H1 (cell line): Measurements from ENCODE around the gene PPARGC1A. TPM values are rescaled to one million over a fixed set of nuclear protein-coding genes. Genes with fewer than 3 reads are reported as not detected.

ENCODE experiments used
- CTCF ChIA-PET: fragments of 300-600 bp; sonication (Branson Sonifier 250); formaldehyde crosslinking; loops from one replicate; lab custom pipeline; 2021; ENCODE audit not compliant: partially characterized antibody; lab: Charles Lee
- POLR2A ChIA-PET: fragments of 300-600 bp; sonication (Branson Sonifier 250); formaldehyde crosslinking; loops from one replicate; lab custom pipeline; 2021; ENCODE audit warnings: inconsistent platforms; ENCODE audit not compliant: partially characterized antibody; lab: Charles Lee
- DNase-seq, 2 experiments: peaks; one replicate each; pipeline versions ENCODE4 v3.0.0 to v3.0.0-alpha.2; 2010 to 2022; ENCODE audit warnings: low spot score in 2 of 2, low read depth in 1 of 2, mixed read lengths in 1 of 2
- FAIRE-seq: peaks from 2 replicates; lab custom pipeline; 2011; peaks lifted over from hg19 to GRCh38; lab: Jason Lieb, UNC
- H2AFZ ChIP-seq: 2 replicates; pipeline ENCODE4 v1.8.1; 2012; ENCODE audit warnings: low read length, inconsistent platforms
- H2AK5ac ChIP-seq: 2 replicates; pipeline ENCODE4 v1.6.1; 2013; ENCODE audit warnings: low read depth, low read length
- H2BK120ac ChIP-seq: replicated peaks from 2 replicates; pipeline ENCODE3; 2013; ENCODE audit warnings: low read depth, low read length, inconsistent platforms
- H2BK12ac ChIP-seq: 2 replicates; pipeline ENCODE4 v1.6.1; 2013; ENCODE audit warnings: low read depth, low read length
- H2BK15ac ChIP-seq: 2 replicates; pipeline ENCODE4 v1.6.1; 2013; ENCODE audit warnings: low read length
- H2BK20ac ChIP-seq: 2 replicates; pipeline ENCODE4 v1.6.1; 2013; ENCODE audit warnings: low read length
- H2BK5ac ChIP-seq: 2 replicates; pipeline ENCODE4 v1.6.1; 2013; ENCODE audit warnings: low read depth, low read length
- H3K14ac ChIP-seq: 2 replicates; pipeline ENCODE4 v1.6.1; 2013; ENCODE audit warnings: inconsistent platforms; ENCODE audit not compliant: insufficient read length
- H3K18ac ChIP-seq: 2 replicates; pipeline ENCODE4 v1.6.1; 2013; ENCODE audit warnings: low read length; ENCODE audit errors: extremely low read depth
- H3K23ac ChIP-seq: 2 replicates; pipeline ENCODE4 v1.6.1; 2013; ENCODE audit warnings: inconsistent platforms; ENCODE audit not compliant: insufficient read length
- H3K23me2 ChIP-seq: 2 replicates; pipeline ENCODE4 v1.6.1; 2013; ENCODE audit warnings: low read depth, low read length
- H3K27ac ChIP-seq: 2 replicates; pipeline ENCODE4 v1.6.1; 2011; ENCODE audit warnings: low read depth, low read length, inconsistent platforms
- H3K27me3 ChIP-seq, 4 experiments: replicated peaks in 1 of 4; 1 replicate in 1 of 4; 2 replicates in 3 of 4; pipeline versions ENCODE4 v1.6.1 to v1.8.1; 2011 to 2013; ENCODE audit warnings: low read length in 3 of 4, mild to moderate bottlenecking in 3 of 4, inconsistent platforms in 2 of 4, mixed read lengths in 2 of 4, moderate library complexity in 1 of 4; ENCODE audit not compliant: control insufficient read depth in 3 of 4, insufficient read depth in 3 of 4; ENCODE audit errors: extremely low read depth in 1 of 4
- H3K36me3 ChIP-seq, 4 experiments: 2 replicates each; pipeline versions ENCODE4 v1.6.1 to v1.8.1; 2011 to 2013; ENCODE audit warnings: mild to moderate bottlenecking in 4 of 4, low read length in 3 of 4, moderate library complexity in 2 of 4, control low read depth in 1 of 4, inconsistent platforms in 1 of 4; ENCODE audit not compliant: insufficient read depth in 4 of 4, control insufficient read depth in 2 of 4
- H3K4ac ChIP-seq: replicated peaks from 2 replicates; pipeline ENCODE3; 2013; ENCODE audit warnings: low read length, low read depth, mixed read lengths, inconsistent platforms; ENCODE audit not compliant: insufficient read length
- H3K4me1 ChIP-seq, 4 experiments: replicated peaks in 1 of 4; 1 replicate in 1 of 4; 2 replicates in 3 of 4; pipeline versions ENCODE4 v1.6.1 to v1.8.1; 2011 to 2013; ENCODE audit warnings: low read length in 3 of 4, inconsistent platforms in 2 of 4, mixed read lengths in 1 of 4; ENCODE audit not compliant: insufficient read depth in 4 of 4, control insufficient read depth in 3 of 4
- H3K4me2 ChIP-seq, 2 experiments: 2 replicates each; pipeline versions ENCODE4 v1.6.1 to v1.8.1; 2011 to 2013; ENCODE audit warnings: low read depth in 2 of 2, low read length in 2 of 2, control low read depth in 1 of 2, inconsistent platforms in 1 of 2, mild to moderate bottlenecking in 1 of 2; ENCODE audit not compliant: insufficient read depth in 1 of 2
- H3K4me3 ChIP-seq, 4 experiments: fragments of 200-600, 300-600 bp in 1 of 4; sonication (generic), shearing (Covaris generic), sonication (Bioruptor Twin) in 1 of 4; 2 replicates each; pipeline versions ENCODE4 v1.5.1 to v1.8.1; 2011 to 2016; ENCODE audit warnings: low read length in 4 of 4, low read depth in 3 of 4, control low read depth in 2 of 4, inconsistent platforms in 2 of 4, mild to moderate bottlenecking in 2 of 4, mixed read lengths in 1 of 4, moderate library complexity in 1 of 4; ENCODE audit not compliant: insufficient read depth in 2 of 4; ENCODE audit errors: extremely low read depth in 1 of 4
- H3K56ac ChIP-seq: replicated peaks from 2 replicates; pipeline ENCODE3; 2013; ENCODE audit warnings: low read depth, mild to moderate bottlenecking, mixed read lengths, low read length, inconsistent platforms; ENCODE audit not compliant: insufficient read length
- H3K79me1 ChIP-seq: 2 replicates; pipeline ENCODE4 v1.6.1; 2013; ENCODE audit warnings: low read depth, low read length, control low read depth
- H3K79me2 ChIP-seq, 2 experiments: 2 replicates each; pipeline versions ENCODE4 v1.6.1 to v1.8.1; 2012 to 2013; ENCODE audit warnings: low read length in 2 of 2, mild to moderate bottlenecking in 2 of 2, inconsistent platforms in 1 of 2; ENCODE audit not compliant: insufficient read depth in 2 of 2, control insufficient read depth in 1 of 2
- H3K9ac ChIP-seq, 4 experiments: replicated peaks in 1 of 4; 1 replicate in 1 of 4; 2 replicates in 3 of 4; pipeline versions ENCODE4 v1.6.1 to v1.8.1; 2011 to 2013; ENCODE audit warnings: low read depth in 3 of 4, low read length in 3 of 4, control low read depth in 2 of 4, mild to moderate bottlenecking in 2 of 4, moderate library complexity in 2 of 4, inconsistent platforms in 1 of 4; ENCODE audit errors: extremely low read depth in 1 of 4
- H3K9me3 ChIP-seq, 2 experiments: 2 replicates each; pipeline versions ENCODE4 v1.6.1 to v1.8.1; 2012 to 2013; ENCODE audit warnings: mild to moderate bottlenecking in 2 of 2, moderate library complexity in 2 of 2, control low read depth in 1 of 2, inconsistent platforms in 1 of 2, low read depth in 1 of 2, low read length in 1 of 2, mixed read lengths in 1 of 2; ENCODE audit not compliant: insufficient read depth in 2 of 2
- H4K20me1 ChIP-seq, 2 experiments: replicated peaks in 1 of 2; 2 replicates each; pipeline versions ENCODE3 to v1.8.1; 2011 to 2013; ENCODE audit warnings: inconsistent platforms in 2 of 2, low read length in 2 of 2, mild to moderate bottlenecking in 1 of 2; ENCODE audit not compliant: insufficient read depth in 2 of 2, control insufficient read depth in 1 of 2
- H4K5ac ChIP-seq: 2 replicates; pipeline ENCODE4 v1.6.1; 2013; ENCODE audit warnings: low read length, low read depth, mixed read lengths, inconsistent platforms; ENCODE audit not compliant: insufficient read length
- H4K8ac ChIP-seq: 2 replicates; pipeline ENCODE4 v1.8.0; 2013; ENCODE audit warnings: mild to moderate bottlenecking, moderate library complexity, low read length, inconsistent platforms; ENCODE audit not compliant: insufficient read depth; ENCODE audit errors: extremely low read depth
- H4K91ac ChIP-seq: replicated peaks from 2 replicates; pipeline ENCODE3; 2013; ENCODE audit warnings: low read length, mixed read lengths, inconsistent platforms; ENCODE audit not compliant: insufficient read length
- ATF2 ChIP-seq: IDR thresholded peaks from 2 replicates; pipeline ENCODE4 v1.6.1; 2012; ENCODE audit warnings: low read length, inconsistent platforms
- ATF3 ChIP-seq: IDR thresholded peaks from 2 replicates; pipeline ENCODE4 v1.6.1; 2011; ENCODE audit warnings: low read depth, mild to moderate bottlenecking, low read length; ENCODE audit not compliant: insufficient read depth
- CHD1 ChIP-seq: IDR thresholded peaks from 2 replicates; pipeline ENCODE4 v1.6.1; 2012; ENCODE audit warnings: low read depth, low read length, improper control_type of control experiment
- JUN ChIP-seq: IDR thresholded peaks from 2 replicates; pipeline ENCODE4 v1.6.1; 2011; ENCODE audit warnings: low read depth, mild to moderate bottlenecking, improper control_type of control experiment, low read length
- KDM4A ChIP-seq: IDR thresholded peaks from one replicate; pipeline ENCODE4 v1.7.1; 2012; ENCODE audit warnings: low read depth, mild to moderate bottlenecking, moderate library complexity, low read length, inconsistent platforms; ENCODE audit not compliant: severe bottlenecking
- MAX ChIP-seq: IDR thresholded peaks from 2 replicates; pipeline ENCODE4 v1.6.1; 2012; ENCODE audit warnings: inconsistent platforms
- POLR2AphosphoS5 ChIP-seq: IDR thresholded peaks from 2 replicates; pipeline ENCODE4 v1.6.1; 2011; ENCODE audit warnings: low read depth, low read length
- SAP30 ChIP-seq: fragments of 300-600 bp; sonication (generic); IDR thresholded peaks from 2 replicates; pipeline ENCODE4 v1.7.1; 2012; ENCODE audit warnings: low read length, moderate library complexity, mild to moderate bottlenecking, inconsistent platforms; ENCODE audit not compliant: insufficient read depth, insufficient replicate concordance
- SP1 ChIP-seq: IDR thresholded peaks from 2 replicates; pipeline ENCODE4 v1.6.1; 2011; ENCODE audit warnings: low read depth, low read length
- TCF12 ChIP-seq: IDR thresholded peaks from 2 replicates; pipeline ENCODE4 v1.6.1; 2011; ENCODE audit warnings: low read depth, mild to moderate bottlenecking, low read length
- USF2 ChIP-seq: IDR thresholded peaks from 2 replicates; pipeline ENCODE4 v1.6.1; 2011; ENCODE audit warnings: low read length, improper control_type of control experiment
- YY1 ChIP-seq: IDR thresholded peaks from 2 replicates; pipeline ENCODE4 v1.6.1; 2011; ENCODE audit warnings: low read depth, mild to moderate bottlenecking, low read length
- polyA plus RNA-seq, 7 experiments: library from polyadenylated mRNA; depleted of rRNA in 3 of 7; stranded (reverse) in 5 of 7; unstranded in 2 of 7; fragments of >200 nt in 5 of 7; fragments of 200-250 nt in 2 of 7; gene quantifications; 1 replicate in 5 of 7; 2 replicates in 1 of 7; 4 replicates in 1 of 7; pipeline versions ENCODE4 v1.2.1 to v1.2.3, GENCODE V29; 2011 to 2013; ENCODE audit warnings: missing spikeins in 2 of 7, mixed read lengths in 2 of 7
- total RNA-seq: library from RNA; stranded (reverse); fragmentation: NEBNext Ultra II Directional; extraction: Animal tissue kit (Norgen Biotek cat#: 25700); gene quantifications from 2 replicates; pipeline ENCODE4 v1.2.1, GENCODE V29; 2021

The PPARGC1A gene
- total and polyA plus RNA-seq, 2 of the 8 experiments (the other 6 are each of a cell fraction or from before 2014, with no cell fraction given) = 0.54 to 1.4 TPM

GRCh38 chr4:23884261-23884660, 5.6 kb downstream of the PPARGC1A start:
- no peak overlapping the region for H3K27ac ChIP-seq
- H3K4me1 ChIP-seq = peaks cover 6 to 26% (median 18%) of the 10 kb centered on the region in 4 experiments; a peak in 6 of 7 replicates
- TF ChIP-seq YY1 = no peak
- TF ChIP-seq MAX = no peak
- no peak for TF ChIP-seq ATF3
- no peak for TF ChIP-seq SAP30
- no peak for TF ChIP-seq SP1
- TF ChIP-seq JUN = no peak
- no peak for TF ChIP-seq USF2
- no peak for TF ChIP-seq TCF12
- no peak for TF ChIP-seq ATF2
- no peak for TF ChIP-seq CHD1
- TF ChIP-seq KDM4A = no peak
- no peak for TF ChIP-seq POLR2AphosphoS5
- no peak overlapping the region for H2BK20ac ChIP-seq
- H3K14ac ChIP-seq = no peak overlapping the region
- no peak overlapping the region for H3K4me3 ChIP-seq
- ChIA-PET CTCF (interaction anchor here (1.2 kb wide), 1 partner anchor 12 kb away, joined by 3 read pairs; no protein-coding TSS in a partner anchor), POLR2A (no interaction called here)
- peaks cover 0 to 4% (median 2%) of the 10 kb centered on the region in 4 experiments; a peak in 1 of 7 replicates for H3K27me3 ChIP-seq
- no peaks in the 10 kb centered on the region for H4K20me1 ChIP-seq
- H2BK15ac ChIP-seq = no peak overlapping the region
- H4K91ac ChIP-seq = no peak overlapping the region
- no peak overlapping the region for H3K18ac ChIP-seq
- no peak overlapping the region for H3K4me2 ChIP-seq
- no peak for DNase-seq
- no peak overlapping the region for H3K23ac ChIP-seq
- H3K79me1 ChIP-seq = no peaks in the 10 kb centered on the region
- H3K9me3 ChIP-seq = no peaks in the 10 kb centered on the region
- H2BK5ac ChIP-seq = no peak overlapping the region
- no peak overlapping the region for H4K8ac ChIP-seq
- H3K36me3 ChIP-seq = no peaks in the 10 kb centered on the region
- H3K9ac ChIP-seq = no peak overlapping the region
- no peak overlapping the region for H4K5ac ChIP-seq
- H2AFZ ChIP-seq = no peak overlapping the region
- no peak for FAIRE-seq
- H2AK5ac ChIP-seq = no peak overlapping the region
- H2BK12ac ChIP-seq = no peak overlapping the region
- H3K79me2 ChIP-seq = no peaks in the 10 kb centered on the region
- no peaks in the 10 kb centered on the region; the same call in 1 of the 2 replicates for H3K23me2 ChIP-seq
- H2BK120ac ChIP-seq = no peak overlapping the region
- H3K4ac ChIP-seq = no peak overlapping the region
- no peak overlapping the region for H3K56ac ChIP-seq
